ENCODE results near the gene PDGFB. TPM values are rescaled to one million over a fixed set of nuclear protein-coding genes. Genes with fewer than 3 reads are reported as not detected.

The PDGFB gene
- total RNA-seq, 2 donors from 2014 or later, result 10.8 to 12.6 TPM

DNA sequence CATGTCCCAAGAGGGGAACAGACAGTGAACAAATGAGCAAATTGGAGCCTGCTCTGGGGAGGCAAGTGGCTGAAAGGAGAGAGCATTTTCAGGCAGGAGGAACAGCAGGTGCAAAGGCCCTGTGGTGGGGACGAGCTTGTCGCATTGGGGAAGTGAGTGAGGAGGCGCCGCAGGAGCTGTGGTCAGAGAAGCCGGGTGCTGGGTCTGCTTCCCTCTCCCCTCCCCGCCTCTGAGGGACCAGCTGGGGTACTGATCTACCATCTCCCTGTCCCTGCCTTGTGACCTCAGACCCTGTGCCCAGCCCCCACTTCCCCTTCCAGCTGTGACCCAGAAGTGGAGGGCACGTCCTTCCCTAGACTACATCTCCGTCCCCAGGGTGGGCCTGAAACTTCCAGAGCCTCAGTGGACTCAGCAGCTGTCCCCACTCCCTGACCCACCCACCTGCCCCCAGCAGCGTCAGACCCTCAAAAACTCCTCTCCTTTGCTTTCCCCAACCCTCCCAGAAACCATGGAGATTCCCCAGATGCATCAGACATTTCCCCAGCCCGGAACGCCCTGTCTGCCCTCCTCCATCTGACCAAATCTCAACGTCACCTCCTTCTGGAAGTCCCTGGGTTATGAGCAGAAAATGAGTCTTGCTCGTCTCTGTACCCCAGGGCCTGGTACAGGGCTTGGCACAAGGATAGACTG, 19.7 kb upstream of the PDGFB start:
- no peak overlapping the region for H3K27ac ChIP-seq
- peaks cover 0 to 10% of the 10 kb centered on the region in 2 donors for H3K4me1 ChIP-seq (ENCODE audit: control insufficient read depth in 1 of 2, low read depth in 2 of 2)
- TF ChIP-seq, protein P1, sequence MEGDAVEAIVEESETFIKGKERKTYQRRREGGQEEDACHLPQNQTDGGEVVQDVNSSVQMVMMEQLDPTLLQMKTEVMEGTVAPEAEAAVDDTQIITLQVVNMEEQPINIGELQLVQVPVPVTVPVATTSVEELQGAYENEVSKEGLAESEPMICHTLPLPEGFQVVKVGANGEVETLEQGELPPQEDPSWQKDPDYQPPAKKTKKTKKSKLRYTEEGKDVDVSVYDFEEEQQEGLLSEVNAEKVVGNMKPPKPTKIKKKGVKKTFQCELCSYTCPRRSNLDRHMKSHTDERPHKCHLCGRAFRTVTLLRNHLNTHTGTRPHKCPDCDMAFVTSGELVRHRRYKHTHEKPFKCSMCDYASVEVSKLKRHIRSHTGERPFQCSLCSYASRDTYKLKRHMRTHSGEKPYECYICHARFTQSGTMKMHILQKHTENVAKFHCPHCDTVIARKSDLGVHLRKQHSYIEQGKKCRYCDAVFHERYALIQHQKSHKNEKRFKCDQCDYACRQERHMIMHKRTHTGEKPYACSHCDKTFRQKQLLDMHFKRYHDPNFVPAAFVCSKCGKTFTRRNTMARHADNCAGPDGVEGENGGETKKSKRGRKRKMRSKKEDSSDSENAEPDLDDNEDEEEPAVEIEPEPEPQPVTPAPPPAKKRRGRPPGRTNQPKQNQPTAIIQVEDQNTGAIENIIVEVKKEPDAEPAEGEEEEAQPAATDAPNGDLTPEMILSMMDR (IDR thresholded peaks at IDR 0.05), result no peak
- peaks cover 8% of the 10 kb centered on the region for H3K9me3 ChIP-seq
- no peaks in the 10 kb centered on the region for H3K27me3 ChIP-seq (replicated peaks; ENCODE audit: insufficient read depth)
- no peaks in the 10 kb centered on the region for H3K36me3 ChIP-seq
- H3K4me3 ChIP-seq, result no peak overlapping the region
- ATAC-seq (ENCODE audit: insufficient number of reproducible peaks, low FRiP score, low read depth) (no peak), DNase-seq (ENCODE audit: low spot score) (no peak)

DNA sequence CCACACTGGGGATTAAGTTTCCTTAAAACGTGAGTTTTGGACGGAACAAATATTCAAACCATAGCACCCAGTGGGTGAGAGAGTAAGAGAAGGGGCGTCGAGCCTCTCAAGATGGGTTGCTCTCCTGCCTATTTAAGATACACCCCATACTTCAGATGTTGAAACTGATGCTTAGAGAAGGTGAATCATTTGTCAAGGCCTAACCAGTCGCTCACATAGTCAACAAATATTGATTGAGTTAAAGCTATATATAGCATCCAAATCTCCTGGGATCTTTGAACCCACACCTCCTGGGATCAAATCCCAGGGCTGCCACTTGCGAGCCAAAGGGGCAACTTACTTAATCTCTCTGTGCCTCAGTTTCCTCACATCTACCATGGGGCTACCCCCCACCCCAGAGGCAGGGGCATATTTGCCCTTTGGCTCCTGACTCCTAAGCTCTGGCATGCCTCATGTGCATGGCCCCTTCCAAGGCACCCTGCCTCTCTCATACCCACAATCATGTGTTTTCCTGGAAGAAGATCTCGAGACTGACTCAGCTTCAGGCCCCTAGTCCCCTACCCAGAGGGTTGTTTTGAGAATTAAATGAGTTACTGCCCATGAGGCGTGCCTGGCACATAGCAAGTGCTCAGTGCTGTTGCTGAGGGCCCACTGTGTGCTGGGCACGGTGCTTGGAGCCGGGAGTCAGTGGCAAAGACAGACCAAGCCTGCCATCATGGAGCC, 19.0 kb upstream of the PDGFB start:
- H3K27me3 ChIP-seq (replicated peaks; ENCODE audit: insufficient read depth), result no peaks in the 10 kb centered on the region
- TF ChIP-seq, protein P1 (IDR thresholded peaks at IDR 0.05), result no peak
- peaks cover 8% of the 10 kb centered on the region for H3K9me3 ChIP-seq
- no peak overlapping the region for H3K27ac ChIP-seq
- ATAC-seq (ENCODE audit: insufficient number of reproducible peaks, low FRiP score, low read depth) (no peak), DNase-seq (ENCODE audit: low spot score) (no peak)
- no peaks in the 10 kb centered on the region for H3K36me3 ChIP-seq
- peaks cover 0 to 9% of the 10 kb centered on the region in 2 donors for H3K4me1 ChIP-seq (ENCODE audit: control insufficient read depth in 1 of 2, low read depth in 2 of 2)
- no peak overlapping the region for H3K4me3 ChIP-seq

DNA sequence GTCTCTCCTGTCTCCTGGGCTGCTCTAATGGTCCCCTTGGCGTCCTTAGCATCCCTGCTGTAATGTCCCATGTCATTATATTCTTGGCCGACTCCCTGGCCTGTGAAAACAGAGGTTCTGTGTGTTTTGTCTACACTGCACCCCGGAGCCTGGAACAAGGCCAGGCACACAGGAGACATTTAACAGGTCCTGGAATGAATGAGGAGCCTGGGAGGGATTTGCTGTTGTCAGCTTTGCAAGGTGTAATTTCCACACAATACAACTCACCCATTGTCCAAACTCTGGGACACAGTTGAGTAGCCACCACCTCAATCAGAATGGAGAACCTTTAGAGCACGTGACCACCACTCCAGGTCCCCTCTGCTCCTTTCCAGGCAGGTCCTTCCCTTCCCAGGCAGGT, 14.9 kb upstream of the PDGFB start:
- peaks cover 8% of the 10 kb centered on the region for H3K9me3 ChIP-seq
- no peaks in the 10 kb centered on the region for H3K36me3 ChIP-seq
- no peak for DNase-seq (ENCODE audit: low spot score)
- TF ChIP-seq, protein P1 (IDR thresholded peaks at IDR 0.05), result no peak
- peaks cover 10 to 20% of the 10 kb centered on the region in 2 donors for H3K4me1 ChIP-seq (ENCODE audit: control insufficient read depth in 1 of 2, low read depth in 2 of 2)
- no peak for ATAC-seq (ENCODE audit: insufficient number of reproducible peaks, low FRiP score, low read depth)
- no peak overlapping the region for H3K4me3 ChIP-seq
- H3K27me3 ChIP-seq (replicated peaks; ENCODE audit: insufficient read depth), result no peaks in the 10 kb centered on the region
- H3K27ac ChIP-seq, result no peak overlapping the region

DNA sequence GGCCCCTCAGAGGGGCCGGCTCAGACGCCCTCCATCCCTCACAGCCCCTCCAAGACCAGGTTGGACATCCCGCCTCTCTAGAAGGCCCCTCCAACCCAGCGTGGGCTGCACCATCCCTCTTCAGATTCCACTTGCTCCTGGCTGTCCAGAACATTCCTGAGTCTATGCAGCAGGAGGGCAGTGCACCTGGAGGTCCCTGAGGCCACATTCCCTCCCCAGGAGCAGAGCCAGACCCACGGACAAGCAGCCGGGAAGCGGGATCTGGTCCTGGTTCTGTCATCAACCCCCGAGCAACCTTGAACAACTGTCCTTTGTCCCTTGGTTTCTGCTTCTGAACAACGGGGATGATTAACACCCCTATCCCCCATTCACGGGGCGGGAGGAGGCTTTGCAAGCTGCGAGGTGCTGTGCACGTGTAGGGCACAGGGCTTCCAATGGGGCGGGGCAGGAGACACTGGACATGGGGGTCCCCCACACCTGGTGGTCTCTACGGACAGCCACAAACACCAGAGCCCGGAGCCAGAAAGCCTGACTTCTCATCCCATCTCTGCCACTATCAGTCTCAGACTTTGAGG, 13.2 kb upstream of the PDGFB start:
- TF ChIP-seq, protein P1 (IDR thresholded peaks at IDR 0.05), result no peak
- Histone ChIP-seq H3K9me3 (peaks cover 8% of the 10 kb centered on the region), H3K36me3 (no peaks in the 10 kb centered on the region), H3K4me3 (no peak overlapping the region), H3K4me1 (ENCODE audit: control insufficient read depth in 1 of 2, low read depth in 2 of 2) (peaks cover 25 to 37% of the 10 kb centered on the region in 2 donors), H3K27me3 (replicated peaks; ENCODE audit: insufficient read depth) (no peaks in the 10 kb centered on the region), H3K27ac (no peak overlapping the region)
- DNase-seq (ENCODE audit: low spot score) (no peak), ATAC-seq (ENCODE audit: insufficient number of reproducible peaks, low FRiP score, low read depth) (no peak)

DNA sequence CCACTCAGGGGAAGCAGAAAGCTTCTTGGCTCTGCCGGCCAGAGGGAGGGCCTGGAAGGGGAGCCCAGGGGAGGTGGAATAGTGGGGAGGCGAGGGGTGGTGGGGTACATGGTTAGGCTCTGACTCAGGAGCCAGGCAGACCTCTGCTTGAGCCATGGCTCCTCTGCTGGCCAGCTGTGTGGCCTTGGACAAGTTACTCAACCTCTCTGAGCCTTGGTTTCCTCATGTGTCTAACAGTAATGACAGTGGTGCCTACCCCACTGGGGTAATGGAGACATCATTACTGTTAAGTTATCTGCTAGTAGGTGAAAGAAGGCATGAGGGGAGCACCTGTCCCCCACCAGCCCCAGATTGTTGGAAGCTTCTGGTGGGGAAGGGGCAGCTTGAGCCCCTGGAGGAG, 12.2 kb upstream of the PDGFB start:
- Histone ChIP-seq H3K4me1 (ENCODE audit: control insufficient read depth in 1 of 2, low read depth in 2 of 2) (peaks cover 32 to 47% of the 10 kb centered on the region in 2 donors), H3K9me3 (peaks cover 8% of the 10 kb centered on the region), H3K36me3 (no peaks in the 10 kb centered on the region), H3K4me3 (no peak overlapping the region), H3K27ac (no peak overlapping the region), H3K27me3 (replicated peaks; ENCODE audit: insufficient read depth) (no peaks in the 10 kb centered on the region)
- TF ChIP-seq, protein P1 (IDR thresholded peaks at IDR 0.05), result no peak
- no peak for ATAC-seq (ENCODE audit: insufficient number of reproducible peaks, low FRiP score, low read depth)
- DNase-seq (ENCODE audit: low spot score), result no peak

All from thoracic aorta (tissue), 2 donors.